Measurements from ENCODE around the gene MECP2.

MECP2 gene

DNA sequence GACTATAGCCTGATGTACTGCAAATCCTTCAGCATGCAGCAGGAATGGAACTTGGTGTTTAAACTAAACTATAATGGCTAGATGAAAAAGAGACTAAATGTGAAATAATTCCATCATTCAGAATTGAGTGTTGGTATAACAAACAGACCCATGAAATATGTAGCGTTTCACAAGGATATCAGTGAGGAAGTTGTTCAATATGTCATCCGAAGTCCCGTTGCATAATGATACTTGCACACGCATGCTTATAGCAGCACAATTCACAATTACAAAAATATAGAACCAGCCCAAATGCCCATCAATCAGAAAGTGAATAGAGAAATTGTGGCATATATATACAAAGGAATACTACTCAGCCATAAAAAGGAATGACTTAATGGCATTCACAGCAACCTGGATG is 20.4 kb downstream of the MECP2 start:
- TF ChIP-seq, protein P1, sequence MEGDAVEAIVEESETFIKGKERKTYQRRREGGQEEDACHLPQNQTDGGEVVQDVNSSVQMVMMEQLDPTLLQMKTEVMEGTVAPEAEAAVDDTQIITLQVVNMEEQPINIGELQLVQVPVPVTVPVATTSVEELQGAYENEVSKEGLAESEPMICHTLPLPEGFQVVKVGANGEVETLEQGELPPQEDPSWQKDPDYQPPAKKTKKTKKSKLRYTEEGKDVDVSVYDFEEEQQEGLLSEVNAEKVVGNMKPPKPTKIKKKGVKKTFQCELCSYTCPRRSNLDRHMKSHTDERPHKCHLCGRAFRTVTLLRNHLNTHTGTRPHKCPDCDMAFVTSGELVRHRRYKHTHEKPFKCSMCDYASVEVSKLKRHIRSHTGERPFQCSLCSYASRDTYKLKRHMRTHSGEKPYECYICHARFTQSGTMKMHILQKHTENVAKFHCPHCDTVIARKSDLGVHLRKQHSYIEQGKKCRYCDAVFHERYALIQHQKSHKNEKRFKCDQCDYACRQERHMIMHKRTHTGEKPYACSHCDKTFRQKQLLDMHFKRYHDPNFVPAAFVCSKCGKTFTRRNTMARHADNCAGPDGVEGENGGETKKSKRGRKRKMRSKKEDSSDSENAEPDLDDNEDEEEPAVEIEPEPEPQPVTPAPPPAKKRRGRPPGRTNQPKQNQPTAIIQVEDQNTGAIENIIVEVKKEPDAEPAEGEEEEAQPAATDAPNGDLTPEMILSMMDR (IDR thresholded peaks at IDR 0.05; ENCODE audit: low read depth, low read length), result no peak

DNA sequence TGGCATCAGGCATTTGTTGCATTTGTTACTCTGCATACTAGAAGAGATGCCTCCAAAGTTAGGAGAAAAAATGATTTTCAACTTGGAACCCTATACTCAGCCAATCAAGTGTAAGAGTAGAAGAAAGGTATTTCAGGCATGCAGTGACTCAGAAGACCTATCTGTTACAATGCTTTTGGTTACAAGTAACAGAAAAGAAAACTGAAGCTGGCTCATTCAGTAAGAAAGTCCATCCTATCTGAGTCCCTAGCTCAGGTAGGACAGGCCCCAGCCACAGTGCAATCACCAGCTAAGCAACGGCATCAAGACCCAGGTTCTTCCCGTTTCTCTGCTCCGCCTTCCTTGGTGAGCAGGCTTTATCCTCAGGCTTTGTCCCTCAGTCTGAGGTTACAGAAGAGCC is 23.3 kb downstream of the MECP2 start:
- no peak overlapping the region for H3K4me3 ChIP-seq (ENCODE audit: low read depth, low read length)

More for the DNA sequence above, 20.4 kb downstream of the MECP2 start:
- H3K4me3 ChIP-seq (ENCODE audit: low read depth, low read length), result no peak overlapping the region

DNA sequence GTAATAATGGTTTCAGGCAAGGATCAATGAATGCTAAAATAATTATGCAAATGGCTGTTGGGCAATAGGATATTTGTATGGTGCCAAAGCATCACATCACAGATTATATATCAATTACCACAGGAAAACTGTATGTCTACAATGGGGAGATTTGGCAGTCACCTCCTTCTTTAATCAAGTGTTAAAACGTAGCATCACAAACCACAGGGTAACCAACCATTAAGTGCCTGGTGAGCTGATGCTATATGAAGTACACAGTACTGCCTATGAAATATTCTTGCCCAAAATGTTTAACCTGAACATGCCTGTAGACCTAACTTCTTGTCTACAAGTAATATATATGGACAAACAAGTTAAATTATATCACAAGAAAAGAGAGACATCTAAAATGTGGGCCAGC is 25.3 kb downstream of the MECP2 start:
- H3K4me3 ChIP-seq (ENCODE audit: low read depth, low read length), result no peak overlapping the region
- TF ChIP-seq, protein P1 (IDR thresholded peaks at IDR 0.05; ENCODE audit: low read depth, low read length), result no peak

More for the DNA sequence above, 23.3 kb downstream of the MECP2 start:
- TF ChIP-seq, protein P1 (IDR thresholded peaks at IDR 0.05; ENCODE audit: low read depth, low read length), result no peak

DNA sequence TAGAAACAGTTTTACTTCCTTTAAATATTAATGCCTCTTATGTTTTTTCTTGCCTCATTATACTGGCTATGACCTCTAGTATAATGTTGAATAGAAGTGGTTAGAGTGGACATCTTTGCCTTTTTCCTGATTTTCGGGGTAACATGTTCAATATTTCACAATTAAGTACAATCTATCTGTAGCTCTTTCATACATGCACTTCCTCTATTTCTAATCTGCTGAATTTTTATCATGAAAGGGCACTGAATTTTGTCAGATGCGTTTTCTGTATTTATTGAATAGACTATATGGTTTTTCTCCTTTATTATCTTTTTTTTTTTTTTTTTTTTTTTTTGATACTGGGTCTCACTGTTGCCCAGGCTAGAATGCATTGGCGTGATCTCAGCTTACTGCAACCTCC is 29.0 kb downstream of the MECP2 start:
- TF ChIP-seq, protein P1 (IDR thresholded peaks at IDR 0.05; ENCODE audit: low read depth, low read length), result no peak

DNA sequence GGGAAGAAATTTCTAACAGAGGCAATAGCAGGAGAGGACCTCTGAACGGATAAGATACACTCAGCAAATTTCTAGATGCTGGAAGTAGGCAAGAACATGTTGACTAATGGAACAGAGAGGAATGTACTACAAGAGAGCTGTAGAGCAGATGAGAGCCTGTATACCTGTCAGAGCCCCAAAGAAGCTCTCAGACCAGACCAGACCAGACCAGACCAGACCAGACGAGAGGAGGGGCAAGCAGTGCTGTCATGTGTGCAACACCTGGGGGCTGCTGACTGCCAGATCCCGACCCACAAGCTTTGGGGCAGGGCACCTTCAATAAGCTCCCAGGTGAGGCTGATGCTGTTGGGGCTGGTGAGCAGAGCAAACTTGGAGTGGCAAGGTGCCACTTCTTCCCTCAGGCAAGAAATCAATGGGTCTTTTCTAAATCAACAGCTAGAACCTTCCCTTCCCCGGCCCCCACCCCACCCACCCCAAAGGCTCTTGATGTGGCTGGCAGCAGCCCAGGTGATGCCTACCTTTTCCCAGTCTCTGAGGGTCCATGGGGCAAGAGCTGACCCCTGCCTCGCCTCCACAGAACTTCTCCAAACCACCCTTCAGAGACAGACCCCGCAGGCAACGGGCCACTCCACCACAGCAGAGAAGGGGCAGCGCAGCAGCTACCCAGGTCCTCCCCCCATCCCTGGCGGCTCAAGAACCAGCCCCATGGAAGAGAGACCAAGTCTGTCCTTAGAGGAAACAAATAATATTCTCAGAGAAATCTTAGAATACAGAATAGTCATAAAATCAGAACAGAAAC is 32.7 kb downstream of the MECP2 start:
- no peak overlapping the region for H3K4me3 ChIP-seq (ENCODE audit: low read depth, low read length)
- TF ChIP-seq, protein P1 (IDR thresholded peaks at IDR 0.05; ENCODE audit: low read depth, low read length), result no peak

More for the DNA sequence above, 29.0 kb downstream of the MECP2 start:
- no peak overlapping the region for H3K4me3 ChIP-seq (ENCODE audit: low read depth, low read length)

DNA sequence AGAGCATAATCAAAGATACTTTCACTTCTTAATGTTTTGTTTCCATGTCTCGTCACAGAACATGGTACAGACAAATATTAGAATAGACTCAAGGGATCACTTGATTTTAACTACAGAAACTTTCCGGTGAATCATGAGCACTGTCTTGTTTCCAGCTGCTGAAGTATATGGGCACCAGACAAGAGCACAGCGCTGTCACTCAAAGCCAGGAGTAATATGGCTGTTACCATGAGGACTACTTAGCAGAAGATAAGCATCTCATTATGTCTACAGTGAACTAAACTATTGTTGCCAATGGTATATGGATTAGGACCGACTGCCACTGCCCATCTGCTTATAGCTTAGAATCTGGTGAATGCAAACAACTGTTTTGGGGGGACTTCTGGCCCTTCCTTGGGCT is 34.3 kb downstream of the MECP2 start:
- no peak overlapping the region for H3K4me3 ChIP-seq (ENCODE audit: low read depth, low read length)
- TF ChIP-seq, protein P1 (IDR thresholded peaks at IDR 0.05; ENCODE audit: low read depth, low read length), result no peak

DNA sequence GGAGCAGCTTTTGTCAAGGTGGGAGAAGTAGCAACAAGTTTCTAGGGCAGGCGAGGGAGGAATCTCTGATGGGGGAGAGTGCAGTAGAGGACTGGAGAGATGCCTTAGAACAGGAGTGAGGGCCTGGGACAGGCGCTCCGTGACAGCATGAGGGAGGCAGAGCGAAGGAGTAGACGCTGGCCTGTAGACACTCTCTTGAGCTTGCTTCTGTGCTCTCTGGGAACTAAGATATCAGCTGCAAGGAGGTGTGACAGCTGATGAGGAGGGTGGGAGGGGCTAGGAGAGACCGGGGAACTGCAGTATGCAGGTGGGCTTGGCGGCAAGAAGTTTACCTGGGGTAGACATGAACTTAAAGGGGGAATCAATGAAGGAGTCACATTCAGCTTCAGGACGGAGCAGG is 35.7 kb downstream of the MECP2 start:
- no peak overlapping the region for H3K4me3 ChIP-seq (ENCODE audit: low read depth, low read length)

More for the DNA sequence above, 35.7 kb downstream of the MECP2 start:
- TF ChIP-seq, protein P1 (IDR thresholded peaks at IDR 0.05; ENCODE audit: low read depth, low read length), result no peak

Data from WI38 (cell line).